GM23338 (cell line): ENCODE results near the gene BHLHA15. TPM values are rescaled to one million over a fixed set of nuclear protein-coding genes. Genes with fewer than 3 reads are reported as not detected.

Source experiments
- ATAC-seq: fragments of 200-7000 bp; cut with Tn5 transposase; 3 replicates; pipeline ENCODE4 v1.9.1; 2020
- DNase-seq: peaks from one replicate; pipeline ENCODE4 v3.0.0-alpha.2; 2015; ENCODE audit warnings: low spot score
- H2AFZ ChIP-seq: fragments of 200-600 bp; sonication (generic); 2 replicates; pipeline ENCODE4 v1.8.0; 2016; ENCODE audit warnings: antibody characterized with exemption, mild to moderate bottlenecking, moderate library complexity
- H3F3A ChIP-seq: fragments of 200-600 bp; sonication (generic); replicated peaks from 2 replicates; pipeline ENCODE4 v1.8.0; 2017; ENCODE audit warnings: antibody characterized with exemption, mixed run types, low read depth
- H3K27ac ChIP-seq: fragments of 200-600 bp; sonication (generic); 2 replicates; pipeline ENCODE4 v1.6.1; 2016; ENCODE audit warnings: low read depth
- H3K27me3 ChIP-seq: fragments of 200-600 bp; sonication (generic); 2 replicates; pipeline ENCODE4 v1.8.0; 2016; ENCODE audit warnings: mild to moderate bottlenecking, mixed run types, moderate library complexity; ENCODE audit not compliant: insufficient read depth
- H3K36me3 ChIP-seq: fragments of 200-600 bp; sonication (generic); 2 replicates; pipeline ENCODE4 v1.8.0; 2016; ENCODE audit warnings: mild to moderate bottlenecking; ENCODE audit not compliant: insufficient read depth
- H3K4me1 ChIP-seq: fragments of 200-600 bp; sonication (generic); 2 replicates; pipeline ENCODE4 v1.8.0; 2016; ENCODE audit warnings: mild to moderate bottlenecking, moderate library complexity; ENCODE audit not compliant: insufficient read depth
- H3K4me2 ChIP-seq: fragments of 200-600 bp; sonication (generic); 2 replicates; pipeline ENCODE4 v1.7.1; 2017; ENCODE audit warnings: mixed run types
- H3K4me3 ChIP-seq: fragments of 200-600 bp; sonication (generic); 2 replicates; pipeline ENCODE4 v1.6.1; 2016; ENCODE audit warnings: mixed run types
- H3K79me2 ChIP-seq: fragments of 200-600 bp; sonication (generic); replicated peaks from 2 replicates; pipeline ENCODE4 v1.8.0; 2017; ENCODE audit warnings: mild to moderate bottlenecking; ENCODE audit not compliant: insufficient read depth
- H3K9me2 ChIP-seq: fragments of 200-600 bp; sonication (generic); 2 replicates; pipeline ENCODE4 v1.8.0; 2017; ENCODE audit not compliant: insufficient read depth
- H4K20me1 ChIP-seq: fragments of 200-600 bp; sonication (generic); replicated peaks from 2 replicates; pipeline ENCODE4 v1.8.0; 2017; ENCODE audit warnings: mild to moderate bottlenecking; ENCODE audit not compliant: insufficient read depth
- H3K27ac Mint-ChIP-seq: 2 replicates; pipeline ENCODE4 v1.8.0; 2020; ENCODE audit warnings: inconsistent platforms, mild to moderate bottlenecking, moderate library complexity, mixed read lengths
- H3K27me3 Mint-ChIP-seq: 3 replicates; pipeline ENCODE4 v1.8.0; 2022; ENCODE audit warnings: low read depth, mild to moderate bottlenecking, moderate library complexity, mixed read lengths, inconsistent platforms; ENCODE audit not compliant: insufficient read depth, poor library complexity
- H3K36me3 Mint-ChIP-seq: 3 replicates; pipeline ENCODE4 v1.8.0; 2021; ENCODE audit warnings: low read depth, mild to moderate bottlenecking, inconsistent platforms, moderate library complexity, mixed read lengths
- H3K4me1 Mint-ChIP-seq: 3 replicates; pipeline ENCODE4 v1.8.0; 2020; ENCODE audit warnings: mild to moderate bottlenecking, inconsistent platforms, mixed read lengths
- H3K4me3 Mint-ChIP-seq: 3 replicates; pipeline ENCODE4 v1.8.0; 2021; ENCODE audit warnings: moderate library complexity, mild to moderate bottlenecking, inconsistent platforms, mixed read lengths
- H3K9me3 Mint-ChIP-seq: 3 replicates; pipeline ENCODE4 v1.8.0; 2020; ENCODE audit warnings: moderate library complexity, mild to moderate bottlenecking, inconsistent platforms, mixed read lengths
- CREB1 ChIP-seq: fragments of 250-450 bp; sonication (Bioruptor Pico); IDR thresholded peaks from 2 replicates; pipeline ENCODE4 v1.5.0; 2020; ENCODE audit warnings: low read depth, mild to moderate bottlenecking, moderate library complexity
- EZH2 ChIP-seq: fragments of 200-600 bp; sonication (generic); IDR thresholded peaks from one replicate; pipeline ENCODE4 v1.8.0; 2017; ENCODE audit warnings: antibody characterized with exemption, mild to moderate bottlenecking, low read depth; ENCODE audit not compliant: unreplicated experiment
- EZH2phosphoT487 ChIP-seq: fragments of 200-600 bp; sonication (generic); IDR thresholded peaks from one replicate; pipeline ENCODE4 v1.8.1; 2018; ENCODE audit warnings: antibody characterized with exemption; ENCODE audit not compliant: unreplicated experiment
- JUNB ChIP-seq: IDR thresholded peaks from one replicate; pipeline ENCODE4 v1.6.1; 2016; ENCODE audit warnings: antibody characterized with exemption; ENCODE audit not compliant: unreplicated experiment
- NANOG ChIP-seq: IDR thresholded peaks from 2 replicates; pipeline ENCODE4 v1.6.1; 2016; ENCODE audit warnings: antibody characterized with exemption, borderline replicate concordance
- REST ChIP-seq: IDR thresholded peaks from one replicate; pipeline ENCODE4 v1.6.1; 2018; ENCODE audit warnings: antibody characterized with exemption; ENCODE audit not compliant: unreplicated experiment
- STAT1 ChIP-seq: IDR thresholded peaks from one replicate; pipeline ENCODE4 v1.6.1; 2016; ENCODE audit warnings: antibody characterized with exemption; ENCODE audit not compliant: unreplicated experiment
- ZNF114 ChIP-seq: fragments of 250-450 bp; sonication (Bioruptor Pico); IDR thresholded peaks from 2 replicates; pipeline ENCODE4 v1.5.0; 2020; ENCODE audit warnings: mild to moderate bottlenecking, moderate library complexity
- polyA plus RNA-seq: library from polyadenylated mRNA; unstranded; fragments of >200 nt; fragmentation: Nextera tagmentation; extraction: Ambion mirVana; gene quantifications from 2 replicates; pipeline ENCODE4 v1.2.1, GENCODE V29; 2016
- total RNA-seq: library from RNA; depleted of rRNA; stranded (reverse); fragments of >200 nt; shearing (Covaris generic); gene quantifications from 2 replicates; pipeline ENCODE4 v1.2.3, GENCODE V29; 2014
- TF ChIP-seq, protein P1 (sequence below), 2 experiments: fragments of 200-600 bp in 1 of 2; sonication (generic) in 1 of 2; conservative IDR thresholded peaks; 2 replicates each; pipeline versions ENCODE4 v1.5.1 to v1.6.1; 2016 to 2017; ENCODE audit warnings: antibody characterized with exemption in 2 of 2, low read depth in 2 of 2, mild to moderate bottlenecking in 2 of 2, moderate library complexity in 1 of 2
- TF ChIP-seq, protein P2 (sequence below): IDR thresholded peaks from 2 replicates; pipeline ENCODE4 v1.6.1; 2016; ENCODE audit warnings: antibody characterized with exemption
- TF ChIP-seq, protein P3 (sequence below): fragments of 250-450 bp; sonication (Bioruptor Pico); IDR thresholded peaks from 2 replicates; pipeline ENCODE4 v1.5.0; 2020; ENCODE audit warnings: mild to moderate bottlenecking, moderate library complexity

Gene BHLHA15
- total and polyA plus RNA-seq, 2 experiments from 2014 or later = 1.4 to 8.3 TPM

GRCh38 chr7:98162758-98163157, 48.5 kb upstream of the BHLHA15 start (continued):
- TF ChIP-seq EZH2 = no peak
- TF ChIP-seq ZNF114 (CRISPR knock-in tag) = no peak
- TF ChIP-seq EZH2phosphoT487 = no peak
- no peak for TF ChIP-seq JUNB
- TF ChIP-seq, protein P1, sequence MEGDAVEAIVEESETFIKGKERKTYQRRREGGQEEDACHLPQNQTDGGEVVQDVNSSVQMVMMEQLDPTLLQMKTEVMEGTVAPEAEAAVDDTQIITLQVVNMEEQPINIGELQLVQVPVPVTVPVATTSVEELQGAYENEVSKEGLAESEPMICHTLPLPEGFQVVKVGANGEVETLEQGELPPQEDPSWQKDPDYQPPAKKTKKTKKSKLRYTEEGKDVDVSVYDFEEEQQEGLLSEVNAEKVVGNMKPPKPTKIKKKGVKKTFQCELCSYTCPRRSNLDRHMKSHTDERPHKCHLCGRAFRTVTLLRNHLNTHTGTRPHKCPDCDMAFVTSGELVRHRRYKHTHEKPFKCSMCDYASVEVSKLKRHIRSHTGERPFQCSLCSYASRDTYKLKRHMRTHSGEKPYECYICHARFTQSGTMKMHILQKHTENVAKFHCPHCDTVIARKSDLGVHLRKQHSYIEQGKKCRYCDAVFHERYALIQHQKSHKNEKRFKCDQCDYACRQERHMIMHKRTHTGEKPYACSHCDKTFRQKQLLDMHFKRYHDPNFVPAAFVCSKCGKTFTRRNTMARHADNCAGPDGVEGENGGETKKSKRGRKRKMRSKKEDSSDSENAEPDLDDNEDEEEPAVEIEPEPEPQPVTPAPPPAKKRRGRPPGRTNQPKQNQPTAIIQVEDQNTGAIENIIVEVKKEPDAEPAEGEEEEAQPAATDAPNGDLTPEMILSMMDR (conservative IDR thresholded peaks at IDR 0.05; ENCODE audit: low read depth in 2 of 2) = no peak

DNA sequence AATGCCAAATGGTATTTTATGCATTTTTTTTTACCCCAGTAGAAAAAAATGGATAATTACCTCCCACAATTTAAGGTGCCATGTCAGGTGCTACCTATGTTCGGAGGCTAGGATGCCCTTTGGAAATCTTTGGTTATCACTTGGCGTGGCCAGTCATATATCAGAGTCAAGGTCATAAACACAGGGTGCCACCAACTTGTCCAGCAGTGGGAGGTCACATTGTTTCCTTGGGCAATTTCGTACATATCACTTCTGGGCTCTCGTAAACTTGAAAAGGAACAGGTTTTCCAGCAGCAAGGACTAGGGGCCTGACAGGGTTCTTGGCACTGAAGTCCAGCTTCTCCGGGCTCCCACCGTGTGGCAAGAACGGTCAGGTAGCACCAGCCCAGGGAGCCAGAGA, 48.0 kb upstream of the BHLHA15 start:
- Mint-ChIP-seq H3K4me3 (no peak overlapping the region), H3K36me3 (peaks cover 5% of the 10 kb centered on the region; the same call in 1 of the 3 replicates), H3K27me3 (peaks cover 3% of the 10 kb centered on the region), H3K27ac (no peak overlapping the region), H3K4me1 (peaks cover 7% of the 10 kb centered on the region; the same call in 2 of the 3 replicates), H3K9me3 (no peaks in the 10 kb centered on the region)
- Histone ChIP-seq H3K79me2 (peaks cover 8% of the 10 kb centered on the region), H3K27ac (0 out of 2 replicates have a peak overlapping the region, but pooled peaks have one; percentile 50), H3K4me3 (no peak overlapping the region), H3K4me1 (no peaks in the 10 kb centered on the region; the same call in none of the 2 replicates), H3F3A (0 out of 2 replicates have a peak, but pooled peaks cover 2% of the 10 kb centered on the region), H3K27me3 (no peaks in the 10 kb centered on the region), H4K20me1 (peaks cover 19% of the 10 kb centered on the region; the same call in 1 of the 2 replicates), H3K9me2 (no peaks in the 10 kb centered on the region), H2AFZ (no peak overlapping the region), H3K4me2 (no peak overlapping the region), H3K36me3 (peaks cover 5% of the 10 kb centered on the region)
- ATAC-seq (no peak), DNase-seq (no peak)
- TF ChIP-seq EZH2phosphoT487 = no peak
- no peak for TF ChIP-seq ZNF114 (CRISPR knock-in tag)
- TF ChIP-seq, protein P2, sequence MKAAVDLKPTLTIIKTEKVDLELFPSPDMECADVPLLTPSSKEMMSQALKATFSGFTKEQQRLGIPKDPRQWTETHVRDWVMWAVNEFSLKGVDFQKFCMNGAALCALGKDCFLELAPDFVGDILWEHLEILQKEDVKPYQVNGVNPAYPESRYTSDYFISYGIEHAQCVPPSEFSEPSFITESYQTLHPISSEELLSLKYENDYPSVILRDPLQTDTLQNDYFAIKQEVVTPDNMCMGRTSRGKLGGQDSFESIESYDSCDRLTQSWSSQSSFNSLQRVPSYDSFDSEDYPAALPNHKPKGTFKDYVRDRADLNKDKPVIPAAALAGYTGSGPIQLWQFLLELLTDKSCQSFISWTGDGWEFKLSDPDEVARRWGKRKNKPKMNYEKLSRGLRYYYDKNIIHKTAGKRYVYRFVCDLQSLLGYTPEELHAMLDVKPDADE = no peak
- TF ChIP-seq, protein P3, sequence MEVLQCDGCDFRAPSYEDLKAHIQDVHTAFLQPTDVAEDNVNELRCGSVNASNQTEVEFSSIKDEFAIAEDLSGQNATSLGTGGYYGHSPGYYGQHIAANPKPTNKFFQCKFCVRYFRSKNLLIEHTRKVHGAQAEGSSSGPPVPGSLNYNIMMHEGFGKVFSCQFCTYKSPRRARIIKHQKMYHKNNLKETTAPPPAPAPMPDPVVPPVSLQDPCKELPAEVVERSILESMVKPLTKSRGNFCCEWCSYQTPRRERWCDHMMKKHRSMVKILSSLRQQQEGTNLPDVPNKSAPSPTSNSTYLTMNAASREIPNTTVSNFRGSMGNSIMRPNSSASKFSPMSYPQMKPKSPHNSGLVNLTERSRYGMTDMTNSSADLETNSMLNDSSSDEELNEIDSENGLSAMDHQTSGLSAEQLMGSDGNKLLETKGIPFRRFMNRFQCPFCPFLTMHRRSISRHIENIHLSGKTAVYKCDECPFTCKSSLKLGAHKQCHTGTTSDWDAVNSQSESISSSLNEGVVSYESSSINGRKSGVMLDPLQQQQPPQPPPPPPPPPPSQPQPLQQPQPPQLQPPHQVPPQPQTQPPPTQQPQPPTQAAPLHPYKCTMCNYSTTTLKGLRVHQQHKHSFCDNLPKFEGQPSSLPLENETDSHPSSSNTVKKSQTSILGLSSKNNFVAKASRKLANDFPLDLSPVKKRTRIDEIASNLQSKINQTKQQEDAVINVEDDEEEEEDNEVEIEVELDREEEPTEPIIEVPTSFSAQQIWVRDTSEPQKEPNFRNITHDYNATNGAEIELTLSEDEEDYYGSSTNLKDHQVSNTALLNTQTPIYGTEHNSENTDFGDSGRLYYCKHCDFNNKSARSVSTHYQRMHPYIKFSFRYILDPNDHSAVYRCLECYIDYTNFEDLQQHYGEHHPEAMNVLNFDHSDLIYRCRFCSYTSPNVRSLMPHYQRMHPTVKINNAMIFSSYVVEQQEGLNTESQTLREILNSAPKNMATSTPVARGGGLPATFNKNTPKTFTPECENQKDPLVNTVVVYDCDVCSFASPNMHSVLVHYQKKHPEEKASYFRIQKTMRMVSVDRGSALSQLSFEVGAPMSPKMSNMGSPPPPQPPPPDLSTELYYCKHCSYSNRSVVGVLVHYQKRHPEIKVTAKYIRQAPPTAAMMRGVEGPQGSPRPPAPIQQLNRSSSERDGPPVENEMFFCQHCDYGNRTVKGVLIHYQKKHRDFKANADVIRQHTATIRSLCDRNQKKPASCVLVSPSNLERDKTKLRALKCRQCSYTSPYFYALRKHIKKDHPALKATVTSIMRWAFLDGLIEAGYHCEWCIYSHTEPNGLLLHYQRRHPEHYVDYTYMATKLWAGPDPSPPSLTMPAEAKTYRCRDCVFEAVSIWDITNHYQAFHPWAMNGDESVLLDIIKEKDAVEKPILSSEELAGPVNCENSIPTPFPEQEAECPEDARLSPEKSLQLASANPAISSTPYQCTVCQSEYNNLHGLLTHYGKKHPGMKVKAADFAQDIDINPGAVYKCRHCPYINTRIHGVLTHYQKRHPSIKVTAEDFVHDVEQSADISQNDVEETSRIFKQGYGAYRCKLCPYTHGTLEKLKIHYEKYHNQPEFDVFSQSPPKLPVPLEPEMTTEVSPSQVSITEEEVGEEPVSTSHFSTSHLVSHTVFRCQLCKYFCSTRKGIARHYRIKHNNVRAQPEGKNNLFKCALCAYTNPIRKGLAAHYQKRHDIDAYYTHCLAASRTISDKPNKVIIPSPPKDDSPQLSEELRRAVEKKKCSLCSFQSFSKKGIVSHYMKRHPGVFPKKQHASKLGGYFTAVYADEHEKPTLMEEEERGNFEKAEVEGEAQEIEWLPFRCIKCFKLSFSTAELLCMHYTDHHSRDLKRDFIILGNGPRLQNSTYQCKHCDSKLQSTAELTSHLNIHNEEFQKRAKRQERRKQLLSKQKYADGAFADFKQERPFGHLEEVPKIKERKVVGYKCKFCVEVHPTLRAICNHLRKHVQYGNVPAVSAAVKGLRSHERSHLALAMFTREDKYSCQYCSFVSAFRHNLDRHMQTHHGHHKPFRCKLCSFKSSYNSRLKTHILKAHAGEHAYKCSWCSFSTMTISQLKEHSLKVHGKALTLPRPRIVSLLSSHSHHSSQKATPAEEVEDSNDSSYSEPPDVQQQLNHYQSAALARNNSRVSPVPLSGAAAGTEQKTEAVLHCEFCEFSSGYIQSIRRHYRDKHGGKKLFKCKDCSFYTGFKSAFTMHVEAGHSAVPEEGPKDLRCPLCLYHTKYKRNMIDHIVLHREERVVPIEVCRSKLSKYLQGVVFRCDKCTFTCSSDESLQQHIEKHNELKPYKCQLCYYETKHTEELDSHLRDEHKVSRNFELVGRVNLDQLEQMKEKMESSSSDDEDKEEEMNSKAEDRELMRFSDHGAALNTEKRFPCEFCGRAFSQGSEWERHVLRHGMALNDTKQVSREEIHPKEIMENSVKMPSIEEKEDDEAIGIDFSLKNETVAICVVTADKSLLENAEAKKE (CRISPR knock-in tag) = no peak
- TF ChIP-seq CREB1 = no peak
- TF ChIP-seq REST = no peak
- TF ChIP-seq NANOG = no peak
- no peak for TF ChIP-seq STAT1
